GM21528 (cell line): Measurements from ENCODE around the gene STX17.
"Not testable (repeated sequence)": the region's sequence is repeated elsewhere in the genome, so short reads cannot be mapped to it uniquely, and the experiment has no call there.

ENCODE experiments used
- ATAC-seq: cut with Tn5 transposase; IDR thresholded peaks from one replicate; pipeline ENCODE4 v1.9.1; 2021; ENCODE audit warnings: mild to moderate bottlenecking, moderate library complexity; ENCODE audit not compliant: unreplicated experiment, low FRiP score

The STX17 gene

DNA sequence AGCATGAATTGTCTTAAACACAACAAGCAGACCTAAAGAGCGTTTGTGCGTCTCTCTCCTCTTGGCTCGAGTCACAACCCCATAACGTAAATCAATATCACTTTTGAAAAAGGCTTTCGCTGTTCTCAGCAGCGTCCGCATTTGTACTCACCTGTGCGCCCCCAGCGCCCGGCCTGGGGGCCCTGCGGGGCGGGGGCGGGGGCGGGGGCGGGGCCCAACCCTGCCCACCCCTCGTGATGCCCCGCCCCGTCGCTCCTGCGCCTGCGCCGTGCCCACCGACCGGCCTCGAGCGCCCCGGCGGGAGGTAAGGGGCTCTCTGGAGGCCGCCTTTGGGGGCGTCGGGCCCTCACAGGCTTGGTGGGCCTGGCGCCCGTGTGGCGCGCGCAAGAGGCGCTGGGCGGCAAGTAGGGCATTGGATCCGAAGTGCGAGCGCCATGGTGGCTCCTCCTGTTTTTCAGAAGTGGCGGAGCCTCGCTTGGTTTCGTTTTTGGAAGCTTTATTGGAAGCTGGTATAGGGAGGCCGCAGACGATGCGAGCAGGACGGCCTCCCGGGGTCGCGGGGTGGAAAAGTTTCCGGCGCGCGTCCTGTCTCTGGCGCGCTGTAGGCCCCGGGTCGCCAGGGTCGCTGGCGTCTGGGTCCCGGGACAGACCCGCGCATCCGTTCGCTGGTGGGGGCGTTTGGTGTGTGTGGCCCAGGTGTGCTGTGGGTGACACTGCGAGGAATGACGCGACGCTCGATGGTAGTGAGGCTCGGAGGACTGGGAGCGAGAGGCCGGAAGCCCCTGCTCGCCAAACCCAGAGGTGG, at the start of gene STX17:
Gene STX17, plus strand, starts transcription at position 252 of the 805 bp plus-strand sequence. CDS start 8,586 bp downstream, outside the sequence.
- peak; percentile 90 for ATAC-seq

DNA sequence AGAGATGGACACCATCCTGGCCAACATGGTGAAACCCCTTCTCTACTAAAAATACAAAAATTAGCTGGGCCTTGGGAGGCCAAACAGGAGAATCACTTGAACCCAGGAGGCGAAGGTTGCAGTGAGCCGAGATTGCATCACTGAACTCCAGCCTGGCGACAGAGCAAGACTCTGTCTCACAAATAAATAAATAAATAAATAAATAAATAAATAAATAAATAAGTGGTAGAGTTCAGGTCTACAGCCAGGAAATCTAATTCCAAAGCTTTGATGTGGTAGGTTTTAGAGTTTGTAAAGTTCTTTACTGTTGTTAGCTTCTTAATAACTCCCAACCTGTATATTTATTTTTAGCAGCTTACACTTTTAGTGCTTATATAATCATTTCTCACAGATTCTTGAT, 48.9 kb upstream of the STX17 start:
- not testable (repeated sequence) for ATAC-seq

DNA sequence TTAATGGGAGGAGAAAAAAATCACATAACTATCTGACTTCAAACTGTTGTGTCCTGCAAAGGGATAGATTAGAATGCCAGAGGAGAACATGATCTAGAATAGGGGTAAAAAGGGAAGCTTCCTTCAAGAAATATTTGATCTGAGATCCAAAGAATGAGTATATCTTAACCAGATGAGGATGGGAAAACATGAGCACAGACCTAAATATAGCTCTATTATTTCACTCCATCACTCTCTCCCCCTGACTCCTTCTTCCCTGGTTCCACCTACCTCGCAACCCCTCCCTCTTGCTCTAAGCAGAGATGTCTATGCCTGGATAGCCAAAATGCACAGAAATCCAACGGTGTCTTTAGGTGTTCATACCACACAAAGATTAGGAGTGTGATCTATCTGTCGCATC, 48.4 kb upstream of the STX17 start:
- no peak for ATAC-seq

DNA sequence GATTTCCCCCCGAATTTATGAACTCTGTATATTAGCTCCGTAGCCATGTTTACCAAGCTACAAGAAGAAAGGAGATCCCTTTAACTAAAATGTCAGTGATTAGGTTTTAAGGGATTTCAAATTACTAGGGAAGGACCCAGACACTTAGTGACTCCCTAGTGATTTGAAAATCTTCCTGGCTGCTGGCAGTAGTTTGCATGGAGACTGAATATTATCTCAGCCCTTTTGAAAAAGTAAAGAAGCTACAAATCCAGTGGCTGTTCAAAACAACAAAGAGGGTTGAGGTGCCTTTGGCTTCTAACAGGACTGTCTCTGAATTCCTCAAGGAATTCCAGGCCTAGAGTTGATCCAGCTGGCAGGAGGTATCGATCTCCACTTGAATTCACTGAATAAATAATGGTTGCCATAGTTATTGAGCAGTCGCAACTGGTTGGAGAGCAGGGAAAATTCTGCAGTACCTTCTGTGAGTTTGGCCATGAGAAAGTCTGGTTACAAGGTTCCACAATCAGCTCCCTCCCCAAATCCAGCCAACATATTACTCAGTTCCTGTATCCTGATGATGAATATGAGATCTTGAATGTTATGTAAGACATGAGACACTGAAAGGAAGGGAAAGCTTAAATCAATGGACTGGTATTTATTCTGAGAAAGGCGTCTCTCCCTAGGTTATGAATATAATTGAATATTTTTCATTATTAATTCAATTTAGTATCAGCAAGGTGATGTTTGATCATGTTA, 47.0 kb upstream of the STX17 start:
- no peak for ATAC-seq

DNA sequence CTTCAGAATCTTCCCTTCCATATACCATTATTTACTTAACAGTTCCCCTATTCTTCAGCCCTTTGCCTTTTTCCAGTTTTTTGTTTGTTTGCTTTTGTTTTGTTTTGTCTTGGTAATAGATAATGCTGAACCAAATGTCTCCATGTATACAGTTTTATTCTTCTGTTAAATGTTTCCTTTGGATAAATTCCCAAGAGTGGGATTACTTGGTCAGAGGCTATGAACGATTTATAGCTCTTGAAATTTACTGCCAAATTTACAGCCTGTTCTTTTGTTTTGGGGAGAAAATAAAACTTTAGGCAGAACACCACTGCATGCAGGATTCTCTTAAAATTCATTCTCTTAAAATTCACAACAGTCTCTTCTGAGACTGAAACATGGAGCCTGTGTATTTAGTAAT, 46.2 kb upstream of the STX17 start:
- ATAC-seq = no peak

DNA sequence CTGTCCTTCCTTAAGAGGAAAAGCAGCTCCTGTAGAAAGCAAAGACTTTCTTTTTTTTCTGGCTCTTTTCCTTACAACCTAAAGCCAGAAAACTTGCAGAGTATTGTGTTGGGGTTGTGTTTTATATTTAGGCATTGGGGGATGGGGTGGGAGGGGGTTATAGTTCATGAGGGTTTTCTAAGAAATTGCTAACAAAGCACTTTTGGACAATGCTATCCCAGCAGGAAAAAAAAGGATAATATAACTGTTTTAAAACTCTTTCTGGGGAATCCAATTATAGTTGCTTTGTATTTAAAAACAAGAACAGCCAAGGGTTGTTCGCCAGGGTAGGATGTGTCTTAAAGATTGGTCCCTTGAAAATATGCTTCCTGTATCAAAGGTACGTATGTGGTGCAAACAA, 42.5 kb upstream of the STX17 start:
- ATAC-seq = no peak

DNA sequence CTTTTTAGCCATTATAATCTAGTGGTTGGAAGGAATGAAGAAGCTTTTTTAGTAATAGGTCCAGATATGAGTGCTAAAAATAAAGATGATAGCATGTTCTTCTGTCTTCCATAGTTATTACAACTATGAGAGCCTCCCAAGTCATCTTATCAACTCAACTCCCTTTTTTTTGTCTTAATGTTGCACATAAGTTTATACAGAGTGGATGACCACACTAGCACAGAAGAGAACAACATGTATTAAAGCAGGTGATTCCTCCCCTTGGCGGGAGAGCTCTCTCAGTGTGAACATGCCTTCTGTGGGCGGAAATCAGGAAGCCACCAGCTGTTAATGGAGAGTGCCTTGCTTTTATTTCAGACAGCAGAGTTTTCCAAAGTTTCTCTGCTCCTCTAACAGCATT, 40.1 kb upstream of the STX17 start:
- no peak for ATAC-seq

DNA sequence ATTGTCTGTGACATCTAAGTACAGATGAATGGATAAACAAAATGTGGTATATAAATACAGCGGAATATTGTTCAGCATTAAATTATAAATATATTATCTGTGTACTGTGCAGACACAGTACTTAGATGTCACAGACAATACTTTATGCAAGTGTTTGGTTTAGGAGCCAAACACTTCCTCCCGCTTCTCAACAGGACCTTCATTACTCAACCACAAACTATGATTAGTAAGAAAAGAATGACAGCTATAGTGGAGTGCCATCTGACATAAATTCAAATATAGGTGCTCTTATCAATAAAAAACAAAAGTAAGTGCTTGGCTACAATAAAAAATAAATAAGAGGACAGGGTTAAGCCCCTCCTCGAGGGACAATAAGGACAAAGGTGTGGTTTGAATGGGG, 38.9 kb upstream of the STX17 start:
- ATAC-seq = no peak

DNA sequence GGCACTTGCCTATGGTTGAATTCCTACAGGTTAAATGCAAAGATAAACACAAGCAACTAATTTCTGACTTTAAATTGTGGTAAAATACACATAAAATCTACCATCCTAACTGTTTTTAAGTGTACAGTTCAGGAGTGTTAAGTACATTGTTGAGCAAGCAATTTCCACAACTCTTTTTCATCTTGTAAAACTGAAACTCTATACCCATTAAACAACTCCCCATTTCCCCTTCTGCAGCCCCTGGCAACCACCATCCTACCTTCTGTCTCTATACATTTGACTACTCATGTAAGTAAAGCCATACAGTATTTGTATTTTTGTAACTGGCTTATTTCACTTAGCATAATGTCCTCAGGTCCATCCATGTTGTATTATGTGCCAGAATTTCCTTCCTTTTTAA, 38.5 kb upstream of the STX17 start:
- ATAC-seq = peak; percentile 64

DNA sequence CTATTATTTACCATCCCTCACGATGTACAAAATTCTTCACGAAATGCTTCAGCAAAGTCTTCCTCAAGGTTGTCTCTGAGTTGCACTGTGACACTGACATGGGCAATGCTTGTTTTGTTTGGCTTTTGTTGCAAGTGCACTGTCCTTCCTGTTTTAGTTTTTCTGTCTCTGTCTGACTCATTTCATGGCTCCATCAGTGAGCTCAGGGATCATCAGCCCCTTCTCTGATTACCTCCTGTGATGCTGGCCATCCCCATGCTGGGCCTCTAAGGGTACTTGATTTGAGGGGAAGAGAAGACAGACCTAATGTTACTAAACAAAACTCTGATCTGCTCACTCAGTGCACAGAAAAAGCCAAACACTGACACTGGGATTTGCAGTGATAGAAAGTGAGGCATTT, 37.6 kb upstream of the STX17 start:
- peak; percentile 67 for ATAC-seq

DNA sequence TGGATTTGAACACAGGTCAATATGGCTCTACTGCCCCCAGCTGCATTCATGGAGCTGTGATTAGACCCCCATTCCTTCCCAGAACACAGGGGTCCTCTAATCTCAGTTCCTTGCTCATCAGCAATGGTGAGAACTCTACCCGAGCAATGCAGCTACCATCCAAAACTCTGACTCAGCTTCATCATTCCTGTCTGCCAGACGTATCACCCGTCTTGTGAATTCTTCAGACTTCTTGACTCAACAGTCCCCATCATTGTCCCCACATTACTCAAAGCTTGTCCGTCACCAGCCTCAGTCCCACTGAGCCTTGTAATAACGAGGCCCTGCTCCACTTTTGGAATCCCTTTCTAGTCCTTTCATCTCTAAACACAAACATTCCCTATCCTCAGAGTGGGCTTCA, 36.3 kb upstream of the STX17 start:
- no peak for ATAC-seq

DNA sequence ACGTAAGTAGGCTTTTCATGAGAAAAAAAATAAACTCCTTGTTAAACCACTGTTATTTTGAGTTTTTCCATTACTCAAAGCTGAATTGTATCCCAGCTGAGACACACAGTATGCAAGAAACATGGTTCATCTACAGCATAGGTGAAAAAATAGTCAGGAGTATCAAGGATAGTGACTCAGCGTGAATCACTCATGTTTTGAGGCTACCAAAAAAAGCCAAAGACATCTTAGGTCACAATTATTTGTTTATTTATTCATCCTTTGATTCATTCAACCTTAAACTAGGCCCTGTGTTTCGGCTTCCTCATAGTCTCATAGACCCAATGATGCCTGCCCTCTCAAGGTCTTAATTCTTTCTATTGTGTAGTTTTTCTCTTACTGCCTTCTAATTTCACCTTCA, 32.9 kb upstream of the STX17 start:
- no peak for ATAC-seq

DNA sequence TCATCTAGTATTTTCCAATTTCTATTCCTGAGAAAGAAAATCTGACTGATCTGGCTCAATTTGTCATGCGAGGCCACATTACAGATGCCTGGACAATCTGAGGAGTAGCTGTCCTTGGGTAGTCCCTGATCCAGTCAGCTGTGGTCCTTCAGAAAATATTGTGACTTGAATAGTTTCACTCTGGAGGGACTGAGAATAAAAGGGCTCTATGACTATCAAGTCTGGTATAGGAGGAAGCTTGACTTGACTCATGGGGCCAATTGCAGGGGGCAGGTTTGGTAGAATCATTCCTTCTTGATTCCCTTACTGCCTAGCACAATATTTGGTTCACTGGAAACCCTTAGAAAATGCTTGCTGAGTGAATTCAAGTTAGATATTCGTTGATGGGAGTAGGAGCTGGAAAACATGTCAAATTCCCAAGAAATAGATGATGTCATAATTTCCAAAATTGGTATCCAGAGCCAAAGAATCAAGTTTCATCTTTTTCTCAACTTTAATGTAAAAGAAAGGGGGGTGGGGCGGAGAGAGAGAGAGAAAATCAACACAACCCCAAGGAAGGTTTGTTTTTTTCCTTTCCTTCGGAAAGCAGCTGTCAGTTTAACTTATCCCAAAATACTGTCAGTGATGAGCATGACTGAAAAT, 32.4 kb upstream of the STX17 start:
- ATAC-seq = no peak

DNA sequence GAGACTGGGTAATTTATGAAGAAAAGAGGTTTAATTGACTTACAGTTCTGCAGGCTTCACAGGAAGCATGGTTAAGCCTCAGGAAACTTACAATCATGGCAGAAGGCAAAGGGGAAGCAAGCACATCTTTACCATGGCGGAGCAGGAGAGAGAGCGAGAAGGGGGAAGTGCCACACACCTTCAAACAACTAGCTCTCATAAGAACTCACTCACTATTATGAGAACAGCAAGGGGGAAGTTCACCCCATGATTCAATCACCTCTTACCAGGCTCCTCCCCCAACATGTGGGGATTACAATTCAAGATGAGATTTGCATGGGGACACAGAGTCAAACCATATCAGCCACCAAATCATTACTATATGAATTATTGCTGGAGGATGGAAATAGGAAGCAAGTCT, 30.3 kb upstream of the STX17 start:
- no peak for ATAC-seq

DNA sequence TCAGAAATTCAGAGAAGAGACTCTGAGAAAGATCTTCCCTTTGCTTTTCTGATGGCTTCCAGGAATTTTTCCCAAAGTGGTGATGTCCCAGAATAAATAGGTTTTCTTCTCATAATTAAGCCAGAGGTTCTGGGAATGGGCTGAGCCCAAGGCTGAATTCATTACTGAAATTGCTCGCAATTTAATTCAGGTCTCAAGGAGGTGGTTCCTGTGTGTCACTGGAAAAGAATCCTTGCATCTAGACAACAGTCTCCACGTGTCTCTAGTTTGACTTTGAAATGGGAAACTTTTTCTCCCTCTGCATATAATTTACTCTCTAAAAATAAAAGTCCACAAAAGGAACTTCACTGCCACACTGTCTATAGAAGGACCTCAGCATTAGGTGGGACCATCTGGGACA, 27.8 kb upstream of the STX17 start:
- no peak for ATAC-seq

DNA sequence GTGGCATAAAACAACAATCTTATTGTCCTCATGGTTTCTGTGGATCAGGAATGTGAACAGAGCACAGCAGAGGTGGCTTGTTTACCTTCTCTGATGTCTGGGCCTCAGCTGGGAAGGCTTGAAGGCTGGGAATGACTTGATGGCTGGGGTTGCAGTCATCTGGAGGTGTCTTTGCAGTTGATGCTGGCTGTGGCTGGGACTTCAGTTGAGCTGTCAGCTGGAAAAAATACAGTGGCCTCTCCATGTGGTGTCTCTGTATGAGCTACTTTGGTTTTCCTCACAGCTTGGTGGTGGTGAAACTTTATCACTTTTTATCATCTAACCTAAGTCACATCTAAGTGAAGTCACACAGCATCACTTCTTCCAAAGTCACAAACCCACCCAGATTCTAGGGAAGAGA, 24.7 kb upstream of the STX17 start:
- no peak for ATAC-seq

DNA sequence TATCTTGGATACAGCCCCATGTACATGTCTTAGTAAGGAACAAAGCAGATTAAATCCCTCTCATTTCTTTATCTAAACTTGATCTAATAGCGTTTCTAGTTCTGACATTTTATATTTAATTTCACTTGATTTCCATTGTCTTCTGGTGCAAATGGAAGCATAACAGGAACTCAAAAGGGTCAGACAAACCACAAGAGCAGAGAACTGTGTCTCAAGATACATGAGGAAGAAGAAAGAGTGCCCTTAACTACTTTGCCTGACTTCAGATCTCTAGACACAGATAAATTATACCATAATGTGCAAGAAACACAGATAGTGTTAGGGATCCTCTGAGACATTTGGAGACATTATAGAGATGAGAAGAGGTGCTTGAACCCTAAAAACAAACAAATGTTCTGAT, 20.7 kb upstream of the STX17 start:
- ATAC-seq = no peak

DNA sequence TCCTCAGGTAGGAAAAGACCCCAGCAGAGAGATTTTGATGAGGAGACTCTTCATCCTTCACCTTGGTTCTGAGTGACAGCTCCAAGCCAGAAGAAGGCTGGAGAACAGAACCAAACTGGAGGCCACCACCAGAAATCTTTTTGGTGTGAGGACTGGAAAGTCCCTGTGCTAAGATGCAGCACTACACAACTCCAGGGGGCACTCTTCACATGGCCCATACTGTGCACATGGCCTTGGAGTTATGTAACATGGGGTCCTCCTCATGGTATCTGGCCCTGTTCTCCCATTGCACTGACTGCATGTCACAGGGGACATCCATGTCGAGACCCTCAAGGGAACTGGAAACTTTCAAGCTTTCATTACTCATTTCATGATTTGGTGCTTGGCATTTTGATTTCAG, 17.3 kb upstream of the STX17 start:
- no peak for ATAC-seq

DNA sequence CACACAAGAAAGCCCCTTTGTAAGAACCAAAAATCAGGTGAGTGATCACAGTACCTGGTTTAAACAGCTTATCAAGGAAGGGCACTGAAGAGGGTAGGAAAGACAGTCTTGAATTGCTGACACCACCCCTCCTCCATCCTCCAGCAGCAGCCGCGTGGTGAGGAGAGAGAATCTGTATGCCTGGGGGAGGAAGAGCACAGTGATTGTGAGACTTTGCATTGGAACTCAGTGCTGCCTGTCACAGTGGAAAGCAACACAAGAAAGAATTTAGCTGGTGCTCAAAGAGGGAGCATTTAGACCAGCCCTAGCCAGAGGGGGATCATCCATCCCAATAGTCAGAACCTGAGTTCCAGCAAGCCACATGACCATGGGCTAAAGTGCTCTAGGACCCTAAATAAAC, 11.6 kb upstream of the STX17 start:
- ATAC-seq = no peak

DNA sequence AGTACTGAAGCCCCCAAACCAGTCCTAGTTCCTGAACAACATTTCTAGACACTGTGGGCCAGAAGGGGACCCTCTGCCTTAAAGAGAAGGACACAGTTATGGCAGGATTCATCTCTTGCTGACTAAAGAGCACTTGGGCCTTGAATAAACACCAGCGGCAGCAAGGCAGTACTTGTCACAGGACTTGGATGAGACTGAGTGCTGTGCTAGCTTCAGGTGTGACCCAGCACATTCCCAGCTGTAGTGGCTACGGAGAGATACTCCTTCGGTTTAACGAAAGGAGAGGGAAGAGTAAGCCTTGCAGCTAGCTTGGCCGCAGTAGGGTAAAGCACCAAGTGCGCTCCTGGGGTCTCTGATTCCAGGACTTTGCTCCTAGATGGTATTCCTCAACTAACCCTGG, 10.9 kb upstream of the STX17 start:
- no peak for ATAC-seq

DNA sequence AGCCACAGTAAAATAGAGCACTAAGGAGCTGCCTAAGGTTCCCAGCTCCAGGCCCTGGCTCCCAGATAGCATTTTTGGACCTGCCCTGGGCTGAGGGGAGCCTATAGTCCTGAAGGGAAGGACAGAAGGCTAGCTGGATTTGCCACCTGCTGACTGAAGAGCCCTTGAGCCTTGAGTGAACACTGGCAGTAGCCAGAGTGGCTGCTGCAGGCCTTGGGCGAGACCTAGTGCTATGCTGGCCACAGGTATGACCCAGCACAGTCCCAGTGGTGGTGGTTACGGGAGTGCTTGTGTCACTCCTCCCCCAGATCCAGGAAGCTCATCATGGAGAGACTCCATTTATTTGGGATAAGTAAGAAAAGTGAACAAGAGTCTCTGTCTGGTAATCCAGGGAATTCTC, 10.3 kb upstream of the STX17 start:
- no peak for ATAC-seq

DNA sequence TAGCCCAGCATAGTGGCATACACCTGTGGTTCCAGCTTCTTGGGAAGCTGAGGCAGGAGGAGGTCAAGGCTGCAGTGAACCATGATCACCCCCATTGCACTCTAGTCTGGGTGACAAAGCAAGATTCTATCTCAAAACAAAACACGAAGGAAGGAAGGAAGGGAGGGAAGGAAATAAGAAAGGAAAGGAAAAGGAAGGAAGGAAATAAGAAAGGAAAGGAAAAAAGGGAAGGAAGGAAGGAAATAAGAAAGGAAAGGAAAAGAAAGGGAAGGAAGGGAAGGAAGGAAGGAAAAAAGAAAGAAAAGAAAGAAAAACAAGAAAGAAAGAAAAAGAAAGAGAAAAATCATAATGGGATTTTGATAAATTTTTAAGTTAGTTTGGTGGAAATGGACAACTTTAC, 3.1 kb upstream of the STX17 start:
- no peak for ATAC-seq
